ENCODE results near the gene MED14.

The MED14 gene

DNA sequence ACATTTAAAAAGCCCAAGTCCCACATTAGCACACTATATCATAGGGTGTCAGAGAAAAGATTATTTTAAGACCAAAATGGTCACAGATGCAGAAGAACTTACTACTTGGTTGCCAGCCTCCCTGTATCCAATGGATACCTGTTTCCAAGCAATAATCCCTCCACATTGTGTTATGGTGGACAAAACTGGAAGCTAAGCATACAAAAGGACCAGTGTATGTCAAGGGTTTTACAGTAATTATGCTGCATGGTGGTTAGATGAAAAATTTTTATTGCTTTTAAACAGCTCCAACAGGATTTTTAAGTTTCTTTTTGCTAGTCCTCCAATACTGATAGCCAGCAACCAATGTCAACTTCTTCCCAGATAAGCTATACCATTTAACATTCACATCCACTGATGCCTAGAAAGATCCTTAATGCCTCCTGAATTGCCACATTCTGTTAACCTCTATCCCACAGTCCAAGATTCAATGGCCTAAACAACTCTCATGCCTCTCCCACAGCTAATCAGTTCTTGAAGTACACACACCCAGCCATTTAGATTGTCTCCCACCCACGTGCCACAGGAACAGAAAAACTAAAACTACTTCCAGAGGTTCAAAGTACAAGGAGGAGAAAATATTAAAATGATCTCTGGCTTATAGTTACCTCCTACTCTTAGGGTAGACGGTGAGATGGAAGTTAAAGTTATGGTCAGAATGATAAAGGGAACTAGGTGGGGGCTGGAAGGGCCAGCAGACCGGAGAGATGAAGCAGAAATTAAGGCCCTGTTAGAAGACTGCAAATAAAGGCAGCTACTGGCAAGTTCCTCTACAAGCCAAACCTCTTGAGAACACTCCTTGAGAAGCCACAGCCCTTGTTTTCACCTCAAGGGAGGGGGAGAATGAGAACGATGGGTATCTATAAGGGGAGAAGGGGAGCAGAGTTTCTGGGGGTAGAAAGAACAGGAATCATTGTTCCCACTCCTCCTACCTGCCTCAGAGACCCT, 5.5 kb downstream of the MED14 start:
- no peak for DNase-seq

GRCh38 chrX:40727581-40728252, 7.6 kb downstream of the MED14 start:
- DNase-seq = no peak

GRCh38 chrX:40727093-40727492, 8.2 kb downstream of the MED14 start:
- DNase-seq = no peak

DNA sequence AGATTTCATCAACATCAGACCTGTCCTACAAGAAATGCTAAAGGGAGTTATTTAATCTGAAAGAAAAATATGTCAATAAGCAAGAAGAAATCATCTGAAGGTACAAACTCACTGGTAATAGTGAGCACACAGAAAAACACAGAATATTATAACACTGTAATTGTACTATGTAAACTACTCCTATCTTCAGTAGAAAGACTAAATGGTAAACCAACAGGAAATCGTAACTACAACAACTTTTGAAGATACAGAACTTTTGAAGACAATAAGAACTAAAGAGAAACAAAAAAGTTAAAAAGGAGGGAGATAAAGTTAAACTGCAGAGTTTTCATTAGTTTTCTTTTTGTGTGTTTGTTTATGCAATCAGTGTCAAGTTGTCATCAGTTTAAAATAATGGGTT, 12.4 kb downstream of the MED14 start:
- DNase-seq = no peak

DNA sequence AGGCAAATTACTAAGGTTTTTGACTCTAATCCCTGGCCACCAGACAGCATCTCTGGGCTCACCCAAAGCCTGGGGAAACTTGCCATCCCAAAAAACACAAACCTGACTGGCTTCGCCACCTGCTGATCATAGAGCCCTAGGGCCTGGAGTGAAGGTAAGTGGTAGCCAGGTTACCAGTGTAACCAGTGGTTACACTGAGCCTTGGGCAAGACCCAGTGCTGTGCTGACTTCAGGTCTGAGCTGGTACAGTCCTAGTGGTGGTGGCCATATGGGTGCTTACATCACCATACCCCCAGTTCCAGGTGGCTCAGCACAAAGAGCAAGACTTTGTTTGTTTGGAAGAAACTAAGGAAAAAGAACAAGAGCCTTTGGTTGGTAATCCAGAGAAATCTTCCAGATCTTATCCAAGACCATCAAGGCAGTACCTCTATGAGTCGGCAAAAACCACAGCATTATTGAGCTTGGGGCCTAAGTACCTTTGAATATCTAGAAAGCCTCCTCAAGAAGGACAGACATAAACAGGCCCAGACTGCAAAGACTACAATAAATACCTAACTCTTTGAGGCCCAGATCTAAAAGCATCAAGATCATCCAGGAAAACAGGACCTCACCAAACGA, 13.7 kb downstream of the MED14 start:
- DNase-seq = no peak

- DNase-seq = no peak
Measured at GRCh38 chrX:40720792-40721191, 14.6 kb downstream of the MED14 start.

GRCh38 chrX:40720339-40720738, 15.0 kb downstream of the MED14 start:
- DNase-seq = no peak

- DNase-seq = no peak
Measured at GRCh38 chrX:40719731-40720130, 15.6 kb downstream of the MED14 start.

- no peak for DNase-seq
Measured at GRCh38 chrX:40719218-40719617, 16.1 kb downstream of the MED14 start.

DNA sequence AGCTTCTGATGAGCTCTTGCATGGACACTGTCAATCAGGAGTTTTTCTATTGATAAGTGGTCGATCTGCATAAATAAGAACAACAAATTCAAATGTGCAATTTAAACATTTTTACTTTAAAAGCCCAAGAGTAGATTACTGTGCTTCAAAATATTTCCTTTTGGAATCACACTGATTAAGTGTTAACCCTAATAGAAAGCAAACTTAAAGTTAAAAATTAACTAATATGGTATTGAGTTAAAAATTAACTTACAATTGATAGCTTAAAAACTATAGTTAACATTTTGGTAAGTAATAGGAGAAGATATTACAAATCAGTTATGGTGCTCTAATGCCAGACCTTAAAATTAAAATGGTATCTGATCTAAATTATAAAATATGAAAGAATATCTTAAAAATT, 25.9 kb downstream of the MED14 start:
- DNase-seq = no peak

DNA sequence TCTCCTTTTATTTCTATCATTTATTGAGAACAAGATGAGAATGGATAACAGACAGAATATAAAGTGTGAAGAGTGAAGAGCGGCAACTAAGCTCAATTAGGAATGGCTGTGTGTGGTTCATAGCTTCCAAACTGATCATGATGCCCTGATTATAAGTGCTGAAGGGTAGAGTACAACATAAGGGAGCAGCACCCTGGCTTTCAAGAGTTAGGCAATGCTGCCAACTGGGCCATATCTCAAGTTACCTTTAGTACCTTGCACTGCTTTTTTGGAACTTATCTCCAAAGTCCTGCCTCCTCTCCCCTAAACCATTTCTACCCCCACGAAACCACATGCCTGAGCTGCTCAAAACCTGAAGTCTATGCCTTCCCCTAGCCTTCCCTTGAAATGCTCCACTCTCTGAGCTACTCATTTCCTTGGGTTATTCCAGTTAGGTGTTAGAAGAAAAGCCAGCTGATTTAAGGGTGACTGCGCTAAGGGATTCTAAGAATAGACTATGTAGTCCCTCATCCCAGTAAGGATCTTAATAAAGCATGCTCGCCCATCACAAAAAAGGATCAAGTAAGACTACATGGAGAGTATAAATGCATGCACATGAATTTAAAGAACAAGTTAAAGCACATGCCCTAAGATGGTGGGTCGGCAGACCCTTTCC, 29.6 kb downstream of the MED14 start:
- no peak for DNase-seq

- no peak for DNase-seq
Measured at GRCh38 chrX:40700640-40701342, 34.6 kb downstream of the MED14 start.

- no peak for DNase-seq
Measured at GRCh38 chrX:40698851-40699250, 36.5 kb downstream of the MED14 start.

DNA sequence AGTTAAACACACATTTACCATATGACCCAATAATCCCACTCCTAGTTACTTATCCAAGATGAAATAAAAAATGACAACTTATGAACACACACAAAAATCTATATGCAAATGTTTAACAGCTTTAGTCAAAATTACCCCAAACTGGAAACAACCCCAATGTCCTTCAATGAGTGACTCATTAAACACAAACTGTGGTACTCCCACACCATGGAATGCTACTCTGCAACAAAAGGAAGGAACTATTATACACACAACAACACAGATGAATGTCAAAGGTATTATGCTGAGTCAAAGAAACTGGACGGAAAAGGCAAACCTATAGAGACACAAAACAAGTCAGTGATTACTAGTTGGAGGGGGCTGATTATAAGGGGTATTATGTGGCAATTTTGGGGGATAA, 40.5 kb downstream of the MED14 start:
- DNase-seq = no peak

DNA sequence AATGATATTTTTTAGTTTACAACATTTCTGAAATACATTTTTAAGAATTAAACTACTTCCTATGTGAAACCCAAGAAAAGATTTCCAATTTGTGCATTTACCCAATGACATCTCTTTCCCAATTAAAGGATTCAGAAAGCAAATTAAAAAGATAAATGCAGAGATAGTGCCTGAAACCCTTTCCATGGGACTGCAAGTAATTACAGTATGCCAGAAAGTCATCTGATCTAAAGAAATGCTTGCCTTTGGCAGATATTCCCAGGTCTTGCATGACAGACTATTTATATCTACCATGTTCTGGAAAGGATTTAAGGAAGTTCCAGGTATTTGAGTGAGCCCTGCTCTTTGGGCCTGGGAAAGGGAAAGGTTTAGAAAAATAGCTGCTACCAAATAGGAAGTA, 46.4 kb downstream of the MED14 start:
- DNase-seq = no peak

DNA sequence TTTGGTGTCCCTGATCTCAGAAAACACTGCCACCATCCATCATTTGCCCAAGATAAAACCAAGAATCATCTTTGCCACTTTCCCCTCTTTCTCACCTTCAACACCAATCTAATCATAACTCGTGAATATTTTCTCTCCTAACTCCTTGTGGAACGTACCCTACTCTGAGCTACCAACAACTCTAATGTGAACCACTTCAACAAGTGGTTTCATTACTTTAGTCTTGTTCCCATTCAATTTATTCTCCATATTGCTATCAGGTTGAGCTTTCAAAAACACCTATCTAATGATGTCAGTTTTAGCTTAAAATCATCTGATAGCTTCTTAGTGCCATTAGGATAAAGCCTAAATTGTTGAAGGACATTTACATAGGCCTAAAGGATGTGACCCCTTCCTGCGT, 48.2 kb downstream of the MED14 start:
- DNase-seq = no peak

GRCh38 chrX:40685362-40685918, 49.9 kb downstream of the MED14 start:
- no peak for DNase-seq

- DNase-seq = no peak
Measured at GRCh38 chrX:40684092-40684491, 51.2 kb downstream of the MED14 start.

- DNase-seq = no peak
Measured at GRCh38 chrX:40683245-40683644, 52.1 kb downstream of the MED14 start.

GRCh38 chrX:40671126-40671525, 64.2 kb downstream of the MED14 start:
- no peak for DNase-seq

- no peak for DNase-seq
Measured at GRCh38 chrX:40663880-40664630, 71.3 kb downstream of the MED14 start.

All from NCI-H2171 treated with DMSO at 0.1 percent for 48 hours (cell line).